A673 (cell line): ENCODE measurements around the gene TFR2. TPM values are rescaled to one million over a fixed set of nuclear protein-coding genes. Genes with fewer than 3 reads are reported as not detected.

ENCODE experiments used
- BruUV-seq: library from RNA; stranded (reverse); fragments of 400-500 nt; replicated peaks from 2 replicates; lab custom pipeline; 2021; lab: Mats Ljungman, UMichigan
- CTCF ChIA-PET: fragments of 300-600 bp; sonication (Branson Sonifier 250); formaldehyde crosslinking; loops from one replicate; lab custom pipeline; 2022; ENCODE audit warnings: antibody characterized with exemption; lab: Charles Lee
- POLR2A ChIA-PET: fragments of 300-600 bp; sonication (Branson Sonifier 250); formaldehyde crosslinking; loops from one replicate; lab custom pipeline; 2022; ENCODE audit warnings: antibody characterized with exemption; ENCODE audit not compliant: low non-redundant PET; lab: Charles Lee
- DNase-seq: peaks from one replicate; pipeline ENCODE4 v3.0.0-alpha.2; 2015; ENCODE audit warnings: low spot score
- H3K27ac ChIP-seq: fragments of 200-600 bp; sonication (generic); 2 replicates; pipeline ENCODE4 v1.5.1; 2016; ENCODE audit warnings: mixed run types, low read depth, mild to moderate bottlenecking, mixed read lengths, antibody characterized with exemption, low read length; ENCODE audit not compliant: poor library complexity, severe bottlenecking
- H3K27me3 ChIP-seq: fragments of 200-600 bp; sonication (generic); replicated peaks from 2 replicates; pipeline ENCODE4 v1.6.1; 2017; ENCODE audit warnings: mixed run types, low read depth, mild to moderate bottlenecking, mixed read lengths, antibody characterized with exemption, low read length; ENCODE audit not compliant: insufficient read depth, poor library complexity
- H3K36me3 ChIP-seq: fragments of 200-600 bp; sonication (generic); 2 replicates; pipeline ENCODE4 v1.6.1; 2016; ENCODE audit warnings: mixed run types, mild to moderate bottlenecking, mixed read lengths, antibody characterized with exemption, low read length; ENCODE audit not compliant: insufficient read depth, poor library complexity, severe bottlenecking
- H3K4me1 ChIP-seq: fragments of 200-600 bp; sonication (generic); 2 replicates; pipeline ENCODE4 v1.6.1; 2017; ENCODE audit warnings: mixed run types, mild to moderate bottlenecking, mixed read lengths, antibody characterized with exemption, low read length; ENCODE audit not compliant: insufficient read depth, poor library complexity, severe bottlenecking
- H3K4me3 ChIP-seq: fragments of 200-600 bp; sonication (generic); 2 replicates; pipeline ENCODE4 v1.5.1; 2016; ENCODE audit warnings: low read depth, mixed run types, mild to moderate bottlenecking, mixed read lengths, low read length; ENCODE audit not compliant: poor library complexity, severe bottlenecking
- H3K9me3 ChIP-seq: fragments of 200-600 bp; sonication (generic); 2 replicates; pipeline ENCODE4 v1.6.1; 2016; ENCODE audit warnings: mixed run types, low read depth, mild to moderate bottlenecking, mixed read lengths, antibody characterized with exemption, low read length; ENCODE audit not compliant: poor library complexity, severe bottlenecking
- CTCF ChIP-seq: fragments of 300-800, 200-600 bp; sonication (generic); conservative IDR thresholded peaks from 2 replicates; pipeline ENCODE4 v1.5.1; 2017; ENCODE audit warnings: low read depth, mild to moderate bottlenecking, antibody characterized with exemption, low read length, moderate library complexity, mixed read lengths
- EZH2 ChIP-seq: fragments of 200-600 bp; sonication (generic); IDR thresholded peaks from 2 replicates; pipeline ENCODE4 v1.6.1; 2017; ENCODE audit warnings: borderline replicate concordance, low read depth, mild to moderate bottlenecking, mixed read lengths, antibody characterized with exemption, low read length; ENCODE audit not compliant: poor library complexity, severe bottlenecking
- intact Hi-C: fragments of 100-400 bp; cut with micrococcal nuclease; formaldehyde crosslinking; loops from one replicate; pipeline ENCODE4 v1.10.0; 2022; ENCODE audit not compliant: unreplicated experiment
- total RNA-seq: library from RNA; stranded (reverse); gene quantifications from 2 replicates; pipeline ENCODE4 v1.2.3, GENCODE V29; 2021

TFR2 gene
- total RNA-seq, 1 experiment from 2014 or later = 2.0 TPM

GRCh38 chr7:100620239-100620638 is 21.1 kb downstream of the TFR2 start:
- CTCF ChIA-PET = no interaction called here
- BruUV-seq = no TSS peak

GRCh38 chr7:100614308-100614861 is 27.0 kb downstream of the TFR2 start:
- Histone ChIP-seq H3K9me3 (no peaks in the 10 kb centered on the region), H3K27me3 (no peaks in the 10 kb centered on the region), H3K27ac (no peak overlapping the region), H3K4me3 (no peak overlapping the region), H3K4me1 (peaks cover 7% of the 10 kb centered on the region), H3K36me3 (no peaks in the 10 kb centered on the region)
- TF ChIP-seq CTCF = no peak
- TF ChIP-seq EZH2 = no peak
- CTCF ChIA-PET = no interaction called here
- POLR2A ChIA-PET = no interaction called here
- intact Hi-C loops = no loop called here
- DNase-seq = no peak
- BruUV-seq = no TSS peak

More at GRCh38 chr7:100620239-100620638, 21.1 kb downstream of the TFR2 start:
- no peak for DNase-seq
- H3K4me3 ChIP-seq = no peak overlapping the region
- no peaks in the 10 kb centered on the region for H3K27me3 ChIP-seq
- POLR2A ChIA-PET = no interaction called here
- intact Hi-C loops = no loop called here
- TF ChIP-seq CTCF (no peak), EZH2 (no peak)
- no peaks in the 10 kb centered on the region for H3K9me3 ChIP-seq
- H3K4me1 ChIP-seq = no peaks in the 10 kb centered on the region
- no peak overlapping the region for H3K27ac ChIP-seq
- H3K36me3 ChIP-seq = no peaks in the 10 kb centered on the region

- intact Hi-C loops = no loop called here
Observed at GRCh38 chr7:100613412-100614175, 27.8 kb downstream of the TFR2 start.

More at GRCh38 chr7:100613412-100614175, 27.8 kb downstream of the TFR2 start:
- Histone ChIP-seq H3K27ac (no peak overlapping the region), H3K4me3 (peak overlapping the region; percentile 56), H3K9me3 (no peaks in the 10 kb centered on the region), H3K27me3 (no peaks in the 10 kb centered on the region), H3K36me3 (no peaks in the 10 kb centered on the region), H3K4me1 (peaks cover 7% of the 10 kb centered on the region)
- CTCF ChIA-PET = interaction anchor here (0.7 kb wide), 1 partner anchor 34 kb away, joined by 4 read pairs; no protein-coding TSS in a partner anchor
- TF ChIP-seq EZH2 (no peak), CTCF (no peak)
- DNase-seq = no peak
- POLR2A ChIA-PET = no interaction called here
- no TSS peak for BruUV-seq
